ENCODE results near the gene PRICKLE4.

GRCh38 chr6:41769376-41769775 is 11.2 kb upstream of the PRICKLE4 start:
- TF ChIP-seq CTCF (IDR thresholded peaks at IDR 0.05) (no peak), POLR2A (IDR thresholded peaks at IDR 0.05) (no peak)
